Spinal cord (tissue), 10 donors: ENCODE results near the gene PIK3CG. TPM values are rescaled to one million over a fixed set of nuclear protein-coding genes. Genes with fewer than 3 reads are reported as not detected.

ENCODE experiments used
- DNase-seq, 6 donors: peaks; one replicate each; pipeline versions ENCODE4 v3.0.0 to v3.0.0-alpha.2; 2013 to 2015; ENCODE audit warnings: low spot score in 6 of 6, low read depth in 4 of 6
- H3K27ac ChIP-seq: one replicate; pipeline ENCODE4 v1.5.1; 2013; ENCODE audit warnings: low read depth, low read length, control low read depth
- H3K27me3 ChIP-seq: one replicate; pipeline ENCODE4 v1.6.1; 2013; ENCODE audit warnings: low read length; ENCODE audit not compliant: control insufficient read depth, insufficient read depth
- H3K36me3 ChIP-seq: one replicate; pipeline ENCODE4 v1.6.1; 2013; ENCODE audit warnings: low read length; ENCODE audit not compliant: control insufficient read depth, insufficient read depth
- H3K4me1 ChIP-seq: one replicate; pipeline ENCODE4 v1.6.1; 2013; ENCODE audit warnings: low read length; ENCODE audit not compliant: control insufficient read depth, insufficient read depth
- H3K4me3 ChIP-seq: one replicate; pipeline ENCODE4 v1.5.1; 2013; ENCODE audit warnings: low read depth, low read length, control low read depth
- H3K9me3 ChIP-seq: one replicate; pipeline ENCODE4 v1.6.1; 2013; ENCODE audit warnings: low read length; ENCODE audit not compliant: control insufficient read depth, insufficient read depth
- WGBS: methylation state at CpG from one replicate; pipeline ENCODE4 v1.1.5; 2013; ENCODE audit warnings: missing lambda C conversion rate; ENCODE audit not compliant: insufficient coverage; 5-methylcytosine and 5-hydroxymethylcytosine counted together
- long read RNA-seq, 4 donors: transcript quantifications; one replicate each; lab custom pipeline, GENCODE V29; 2026
- polyA plus RNA-seq, 2 donors: library from polyadenylated mRNA; unstranded; fragments of 120-200 nt; gene quantifications; one replicate each; pipeline ENCODE4 v1.2.1, GENCODE V29; 2013; ENCODE audit not compliant: insufficient read length in 2 of 2
- total RNA-seq, 2 donors: library from RNA; depleted of rRNA in 1 of 2; stranded (reverse); fragments of 120-200 nt in 1 of 2; fragments of >200 nt in 1 of 2; gene quantifications; one replicate each; pipeline versions ENCODE4 v1.2.3 to v1.2.4, GENCODE V29; 2013 to 2014
- donor health status: healthy.

Gene PIK3CG
- total RNA-seq, result 1 to 10 TPM; 3.4 to 6.4 TPM
- polyA plus RNA-seq, result 1 to 10 TPM; 1.4 to 1.7 TPM
- long read RNA-seq, donor 1, result 0 reads
- long read RNA-seq, donor 2, result 0 reads
- long read RNA-seq, donor 3, result 0 reads
- long read RNA-seq, donor 4, result 0 reads

- WGBS, result 87% methylated on average over 8 of the region's 13 CpGs
- DNase-seq, result no peak
- Histone ChIP-seq H3K36me3 (no peaks in the 10 kb centered on the region), H3K27ac (peak within 1 kb of the TSS; percentile 33), H3K27me3 (no peaks in the 10 kb centered on the region), H3K4me1 (no peaks in the 10 kb centered on the region), H3K4me3 (peak within 1 kb of the TSS; percentile 12), H3K9me3 (no peaks in the 10 kb centered on the region)
These were observed at the start of gene PIK3CG for GRCh38 chr7:106865130-106866041. TSS of gene PIK3CG (plus strand) at chr7:106865282. CDS start at chr7:106867562, 2,280 bp downstream.

DNA sequence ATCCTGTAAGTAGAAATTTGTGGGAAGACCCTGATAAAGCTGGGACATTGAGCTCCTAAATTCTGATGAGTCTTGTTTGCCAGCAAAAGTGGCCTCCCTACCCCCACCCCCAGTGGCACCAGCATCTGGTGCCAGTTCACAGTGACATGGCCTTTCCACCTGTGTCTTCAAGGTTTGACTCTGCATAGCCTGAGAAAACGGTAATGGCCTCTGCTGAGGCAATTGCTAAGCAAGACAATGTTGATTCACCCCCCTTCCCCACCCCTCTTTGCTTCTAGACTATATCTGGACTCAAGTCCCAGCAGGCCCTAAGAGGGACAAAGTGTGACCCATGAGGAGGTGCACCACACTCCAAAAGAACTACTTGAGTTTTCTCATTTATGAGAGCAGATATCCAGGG, 48.0 kb upstream of the PIK3CG start:
- H3K36me3 ChIP-seq, result no peaks in the 10 kb centered on the region
- H3K9me3 ChIP-seq, result no peaks in the 10 kb centered on the region
- H3K27ac ChIP-seq, result no peak overlapping the region
- WGBS, result 100% methylated on average over 1 of the region's 1 CpG
- no peaks in the 10 kb centered on the region for H3K27me3 ChIP-seq
- no peak overlapping the region for H3K4me3 ChIP-seq
- H3K4me1 ChIP-seq, result no peaks in the 10 kb centered on the region
- DNase-seq, result no peak

DNA sequence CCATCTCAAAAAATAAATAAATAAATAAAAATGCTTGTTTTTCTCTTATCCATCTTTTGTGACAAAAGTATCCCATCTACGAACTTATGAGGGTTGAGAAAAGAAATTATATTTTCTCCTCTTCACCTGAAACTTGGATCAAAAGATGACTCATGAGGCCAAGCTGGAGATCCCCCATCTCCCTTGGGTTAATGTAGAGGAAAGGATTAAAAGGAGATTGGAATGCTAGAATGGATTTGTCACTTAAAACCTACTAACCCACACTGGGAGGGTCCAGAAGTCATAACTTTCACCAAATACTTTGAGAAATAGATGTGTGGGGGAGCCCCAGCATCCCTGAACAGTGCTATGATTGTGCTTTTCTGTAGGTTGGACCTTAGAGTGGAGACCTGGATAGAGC, 46.3 kb upstream of the PIK3CG start:
- Histone ChIP-seq H3K4me3 (no peak overlapping the region), H3K27ac (no peak overlapping the region), H3K36me3 (no peaks in the 10 kb centered on the region), H3K4me1 (no peaks in the 10 kb centered on the region), H3K27me3 (no peaks in the 10 kb centered on the region), H3K9me3 (no peaks in the 10 kb centered on the region)
- no CpG with 5 or more reads among the region's 1 CpG for WGBS
- no peak for DNase-seq

DNA sequence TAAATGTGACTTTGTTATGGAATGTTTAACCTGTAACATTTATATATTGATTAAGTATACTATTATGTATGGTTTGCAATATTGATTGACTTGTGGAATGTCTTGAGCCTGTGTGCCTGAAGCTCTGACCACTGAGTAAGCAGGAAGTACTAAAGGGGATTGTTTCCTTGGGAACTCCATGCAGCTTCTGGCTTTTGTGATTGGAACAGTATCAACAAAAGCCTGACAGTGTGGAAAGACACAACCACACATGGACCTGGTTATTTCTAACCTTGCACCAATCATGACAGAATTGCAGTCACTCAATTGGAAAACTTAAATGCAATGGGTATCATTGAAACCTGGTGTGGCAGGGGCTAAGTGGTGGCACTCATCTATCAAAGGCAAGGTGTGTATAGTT, 45.5 kb upstream of the PIK3CG start:
- no peaks in the 10 kb centered on the region for H3K9me3 ChIP-seq
- no peaks in the 10 kb centered on the region for H3K27me3 ChIP-seq
- no peaks in the 10 kb centered on the region for H3K36me3 ChIP-seq
- no peaks in the 10 kb centered on the region for H3K4me1 ChIP-seq
- H3K27ac ChIP-seq, result no peak overlapping the region
- H3K4me3 ChIP-seq, result no peak overlapping the region
- DNase-seq, result no peak

DNA sequence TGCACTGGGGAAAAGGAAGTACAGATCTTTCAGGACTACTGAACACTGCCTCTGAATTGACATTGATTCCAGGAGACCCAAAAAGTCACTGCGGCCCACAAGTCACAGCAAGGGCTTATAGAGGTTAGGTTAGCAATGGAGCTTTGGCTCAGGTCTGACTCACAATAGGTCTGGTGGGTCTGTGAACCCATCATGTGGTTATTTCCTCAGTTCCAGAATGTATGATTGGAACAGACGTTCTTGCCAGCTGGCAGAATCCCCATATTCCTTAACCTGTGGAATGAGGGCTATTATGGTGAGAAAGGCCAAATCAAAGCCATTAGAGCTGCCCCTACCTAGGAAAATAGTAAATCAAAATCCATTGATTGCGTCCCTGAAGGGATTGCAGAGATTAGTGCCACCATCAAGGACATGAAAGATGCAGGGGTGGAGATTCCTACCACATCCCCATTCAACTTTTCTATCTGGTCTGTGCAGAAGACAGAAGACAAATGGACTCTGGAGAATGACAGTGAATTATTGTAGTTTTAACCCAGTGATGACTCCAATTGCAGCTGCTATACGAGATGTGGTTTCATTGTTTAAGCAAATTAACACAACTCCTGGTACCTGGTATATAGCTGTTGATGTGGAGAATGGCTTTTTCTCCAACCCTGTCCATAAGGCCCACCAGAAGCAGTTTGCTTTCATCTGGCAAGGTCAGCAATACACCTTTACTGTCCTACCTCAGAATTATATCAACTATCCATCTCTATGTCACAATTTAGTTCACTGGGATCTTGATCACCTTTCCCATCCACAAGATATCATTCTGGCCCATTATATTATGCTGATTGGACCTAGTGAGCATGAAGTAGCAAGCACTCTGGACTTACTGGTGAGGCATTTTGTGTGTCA, 44.5 kb upstream of the PIK3CG start:
- Histone ChIP-seq H3K27ac (no peak overlapping the region), H3K36me3 (no peaks in the 10 kb centered on the region), H3K4me3 (no peak overlapping the region), H3K4me1 (no peaks in the 10 kb centered on the region), H3K27me3 (no peaks in the 10 kb centered on the region), H3K9me3 (no peaks in the 10 kb centered on the region)
- 94% methylated on average over 2 of the region's 4 CpGs for WGBS
- no peak for DNase-seq

DNA sequence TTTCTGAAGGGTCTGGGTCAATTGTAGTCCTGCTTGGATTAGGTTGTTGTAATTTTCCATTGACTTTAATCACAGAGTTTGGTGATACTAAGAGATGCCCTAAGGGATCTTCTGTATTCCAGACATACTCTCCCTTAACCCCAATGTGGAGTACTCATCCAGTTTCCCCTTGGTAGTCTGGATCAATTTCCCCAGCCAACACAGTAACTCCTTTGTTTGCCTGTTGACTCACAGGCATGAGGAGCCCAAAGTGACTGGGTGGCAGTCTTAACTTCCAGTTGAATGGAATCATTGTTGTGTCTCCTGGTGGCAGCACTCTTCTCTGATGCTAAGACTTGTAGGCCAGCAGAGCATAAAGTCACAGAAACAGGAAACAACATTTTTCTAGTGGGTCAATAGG, 41.5 kb upstream of the PIK3CG start:
- Histone ChIP-seq H3K27me3 (no peaks in the 10 kb centered on the region), H3K9me3 (no peaks in the 10 kb centered on the region), H3K36me3 (no peaks in the 10 kb centered on the region), H3K4me3 (no peak overlapping the region), H3K27ac (no peak overlapping the region), H3K4me1 (no peaks in the 10 kb centered on the region)
- no peak for DNase-seq

GRCh38 chr7:106824458-106824857, 40.6 kb upstream of the PIK3CG start:
- DNase-seq, result no peak
- Histone ChIP-seq H3K4me3 (no peak overlapping the region), H3K9me3 (no peaks in the 10 kb centered on the region), H3K4me1 (no peaks in the 10 kb centered on the region), H3K27ac (no peak overlapping the region), H3K36me3 (no peaks in the 10 kb centered on the region), H3K27me3 (no peaks in the 10 kb centered on the region)
- WGBS, result 100% methylated on average over 3 of the region's 4 CpGs

DNA sequence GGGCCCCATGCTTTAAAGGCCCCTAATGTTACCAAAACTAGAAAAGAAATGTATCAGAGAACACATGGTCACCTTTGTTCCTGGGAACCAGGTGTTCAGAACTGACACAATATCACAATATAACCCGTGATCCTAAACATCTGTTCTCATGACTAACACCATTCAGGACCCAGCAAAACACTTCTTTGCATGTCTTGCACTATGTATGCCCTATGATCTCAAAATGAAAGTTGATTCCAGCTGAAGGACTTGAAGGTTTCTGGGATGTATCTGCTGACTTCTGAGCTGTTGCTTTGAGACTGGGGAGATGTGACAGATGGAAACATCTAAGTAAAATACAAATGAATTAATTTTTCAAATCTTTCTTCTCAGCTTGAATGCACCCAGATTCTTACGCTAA, 37.5 kb upstream of the PIK3CG start:
- Histone ChIP-seq H3K27me3 (no peaks in the 10 kb centered on the region), H3K4me1 (no peaks in the 10 kb centered on the region), H3K4me3 (no peak overlapping the region), H3K36me3 (no peaks in the 10 kb centered on the region), H3K27ac (no peak overlapping the region), H3K9me3 (no peaks in the 10 kb centered on the region)
- DNase-seq, result no peak
- WGBS, result 100% methylated on average over 1 of the region's 2 CpGs

- Histone ChIP-seq H3K36me3 (no peaks in the 10 kb centered on the region), H3K4me1 (no peaks in the 10 kb centered on the region), H3K27ac (no peak overlapping the region), H3K9me3 (no peaks in the 10 kb centered on the region), H3K27me3 (no peaks in the 10 kb centered on the region), H3K4me3 (no peak overlapping the region)
- DNase-seq, result no peak
- WGBS, result 88% methylated on average over 7 of the region's 7 CpGs
These were observed 35.6 kb upstream of the PIK3CG start for GRCh38 chr7:106829496-106829895.
